Right lobe of liver (tissue), 6 donors: ENCODE measurements around the gene KIZ. TPM values are rescaled to one million over a fixed set of nuclear protein-coding genes. Genes with fewer than 3 reads are reported as not detected.
"Not testable (repeated sequence)": the region's sequence is repeated elsewhere in the genome, so short reads cannot be mapped to it uniquely, and the experiment has no call there.

ENCODE experiments used
- ATAC-seq, 4 donors: fragments of 200-7000 bp; cut with Tn5 transposase; one replicate each; pipeline ENCODE4 v1.9.1; 2020; ENCODE audit warnings: mild to moderate bottlenecking in 4 of 4, moderate library complexity in 4 of 4
- DNase-seq, 3 donors: peaks; one replicate each; pipeline ENCODE4 v3.0.0-alpha.2; 2020
- H3K27ac ChIP-seq, 3 donors: fragments of 200-600 bp; one replicate each; pipeline ENCODE4 v1.8.0; 2022
- H3K27me3 ChIP-seq, 2 donors: fragments of 200-600 bp; one replicate each; pipeline ENCODE4 v1.8.0; 2022
- H3K36me3 ChIP-seq, 4 donors: fragments of 200-600 bp; sonication (generic) in 1 of 4; one replicate each; pipeline versions ENCODE4 v1.5.1 to v1.8.0; 2017 to 2022; ENCODE audit warnings: control low read depth in 1 of 4
- H3K4me1 ChIP-seq, 4 donors: fragments of 200-600 bp; sonication (generic) in 1 of 4; one replicate each; pipeline versions ENCODE4 v1.5.1 to v1.8.0; 2017 to 2022; ENCODE audit warnings: control low read depth in 1 of 4
- H3K4me3 ChIP-seq, 3 donors: fragments of 200-600 bp; one replicate each; pipeline ENCODE4 v1.8.0; 2022
- H3K9me3 ChIP-seq, 4 donors: fragments of 200-600 bp; sonication (generic) in 1 of 4; one replicate each; pipeline versions ENCODE4 v1.5.1 to v1.8.0; 2017 to 2022; ENCODE audit warnings: control low read depth in 1 of 4
- POLR2A ChIP-seq: fragments of 450-650 bp; IDR thresholded peaks from one replicate; pipeline ENCODE4 v1.6.1; 2017; ENCODE audit warnings: antibody characterized with exemption, mild to moderate bottlenecking
- WGBS: methylation state at CpG from one replicate; pipeline ENCODE4 v1.1.6; 2018; ENCODE audit warnings: low coverage, low lambda C conversion rate; ENCODE audit not compliant: insufficient coverage; ENCODE audit errors: missing lambda C conversion rate; 5-methylcytosine and 5-hydroxymethylcytosine counted together
- intact Hi-C, 2 donors: fragments of 100-400 bp; cut with DNase I; formaldehyde crosslinking; loops; one replicate each; pipeline versions ENCODE4 v1.11.2 to v1.14.1; 2022
- total RNA-seq, 6 experiments: library from RNA; depleted of rRNA in 2 of 6; stranded (reverse); fragments of >200 nt in 2 of 6; fragmentation: NEBNext Ultra II Directional in 3 of 6; extraction: Animal tissue kit (Norgen Biotek cat#: 25700) in 3 of 6; gene quantifications; one replicate each; pipeline versions ENCODE4 v1.1.0 to v1.2.4, GENCODE V29; 2016 to 2023
- TF ChIP-seq, protein P1 (sequence below), 4 donors: fragments of 200-600 bp in 3 of 4; fragments of 450-650 bp in 1 of 4; IDR thresholded peaks; one replicate each; pipeline versions ENCODE4 v1.5.1 to v1.8.0; 2016 to 2022; ENCODE audit warnings: antibody characterized with exemption in 4 of 4, mild to moderate bottlenecking in 2 of 4
- donor health status: DM: no; HTN: yes; CAD: no.
- donor health status: DM: no; HTN: no; CAD: no.
- donor health status: DM: no; HTN: no; CAD: no.
- donor health status: DM: no; HTN: yes; CAD: no.
- donor health status: DM: no; HTN: yes; CAD: no.

KIZ gene
- total RNA-seq, 6 experiments from 2014 or later = 5.1 to 11.5 (median 7.4) TPM

DNA sequence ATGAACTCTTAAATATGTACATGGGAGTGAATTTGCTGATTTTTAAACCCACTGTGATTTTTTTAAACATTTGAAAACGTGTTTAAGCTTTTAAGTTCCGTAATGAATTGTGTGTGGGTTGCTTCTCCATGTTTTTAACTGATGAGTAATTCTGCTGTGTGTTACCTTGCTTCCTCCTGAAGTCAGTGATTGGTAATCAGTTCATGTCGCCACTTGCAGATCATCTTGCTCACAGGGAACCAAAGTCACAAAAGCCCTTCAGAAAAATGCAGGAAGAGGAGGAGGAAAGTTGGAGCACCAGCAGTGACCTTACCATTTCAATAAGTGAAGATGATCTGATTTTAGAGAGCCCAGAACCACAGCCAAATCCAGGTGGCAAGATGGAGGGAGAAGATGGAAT lies 36.7 kb downstream of the KIZ start:
- intact Hi-C loops = no loop called here
- Histone ChIP-seq H3K36me3 (peaks cover 0 to 4% (median 0%) of the 10 kb centered on the region in 4 donors), H3K27me3 (no peaks in the 10 kb centered on the region), H3K4me3 (no peak overlapping the region), H3K9me3 (no peaks in the 10 kb centered on the region), H3K4me1 (no peaks in the 10 kb centered on the region), H3K27ac (no peak overlapping the region)
- ATAC-seq = no peak
- 83% methylated on average over 3 of the region's 3 CpGs for WGBS
- TF ChIP-seq, protein P1, sequence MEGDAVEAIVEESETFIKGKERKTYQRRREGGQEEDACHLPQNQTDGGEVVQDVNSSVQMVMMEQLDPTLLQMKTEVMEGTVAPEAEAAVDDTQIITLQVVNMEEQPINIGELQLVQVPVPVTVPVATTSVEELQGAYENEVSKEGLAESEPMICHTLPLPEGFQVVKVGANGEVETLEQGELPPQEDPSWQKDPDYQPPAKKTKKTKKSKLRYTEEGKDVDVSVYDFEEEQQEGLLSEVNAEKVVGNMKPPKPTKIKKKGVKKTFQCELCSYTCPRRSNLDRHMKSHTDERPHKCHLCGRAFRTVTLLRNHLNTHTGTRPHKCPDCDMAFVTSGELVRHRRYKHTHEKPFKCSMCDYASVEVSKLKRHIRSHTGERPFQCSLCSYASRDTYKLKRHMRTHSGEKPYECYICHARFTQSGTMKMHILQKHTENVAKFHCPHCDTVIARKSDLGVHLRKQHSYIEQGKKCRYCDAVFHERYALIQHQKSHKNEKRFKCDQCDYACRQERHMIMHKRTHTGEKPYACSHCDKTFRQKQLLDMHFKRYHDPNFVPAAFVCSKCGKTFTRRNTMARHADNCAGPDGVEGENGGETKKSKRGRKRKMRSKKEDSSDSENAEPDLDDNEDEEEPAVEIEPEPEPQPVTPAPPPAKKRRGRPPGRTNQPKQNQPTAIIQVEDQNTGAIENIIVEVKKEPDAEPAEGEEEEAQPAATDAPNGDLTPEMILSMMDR (IDR thresholded peaks at IDR 0.05) = no peak
- TF ChIP-seq POLR2A = no peak
- DNase-seq = no peak

DNA sequence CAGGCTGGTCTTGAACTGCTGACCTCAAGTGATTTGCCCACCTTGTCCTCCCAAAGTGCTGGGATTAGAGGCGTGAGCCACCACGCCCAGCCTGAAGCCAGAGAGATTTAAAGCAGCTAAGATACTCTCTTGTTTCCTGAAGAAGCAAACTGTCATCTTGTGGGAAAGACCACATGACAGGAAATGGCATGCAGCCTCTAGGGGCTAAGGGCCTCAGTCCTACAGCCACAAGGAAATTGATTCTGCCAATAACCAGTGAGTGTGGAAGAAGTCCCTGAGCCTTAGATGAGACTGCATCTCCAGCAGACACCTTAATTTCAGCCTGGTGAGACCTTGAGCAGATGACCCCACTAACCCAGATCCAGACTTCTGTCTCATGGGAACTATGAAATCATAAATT lies 40.9 kb downstream of the KIZ start:
- intact Hi-C loops = no loop called here
- 77% methylated on average over 2 of the region's 2 CpGs for WGBS
- Histone ChIP-seq H3K36me3 (peaks cover 0 to 4% (median 0%) of the 10 kb centered on the region in 4 donors), H3K4me3 (no peak overlapping the region), H3K27me3 (no peaks in the 10 kb centered on the region), H3K4me1 (no peaks in the 10 kb centered on the region), H3K9me3 (no peaks in the 10 kb centered on the region), H3K27ac (no peak overlapping the region)
- TF ChIP-seq, protein P1 (IDR thresholded peaks at IDR 0.05) = no peak
- no peak for TF ChIP-seq POLR2A
- no peak for ATAC-seq
- DNase-seq = no peak

DNA sequence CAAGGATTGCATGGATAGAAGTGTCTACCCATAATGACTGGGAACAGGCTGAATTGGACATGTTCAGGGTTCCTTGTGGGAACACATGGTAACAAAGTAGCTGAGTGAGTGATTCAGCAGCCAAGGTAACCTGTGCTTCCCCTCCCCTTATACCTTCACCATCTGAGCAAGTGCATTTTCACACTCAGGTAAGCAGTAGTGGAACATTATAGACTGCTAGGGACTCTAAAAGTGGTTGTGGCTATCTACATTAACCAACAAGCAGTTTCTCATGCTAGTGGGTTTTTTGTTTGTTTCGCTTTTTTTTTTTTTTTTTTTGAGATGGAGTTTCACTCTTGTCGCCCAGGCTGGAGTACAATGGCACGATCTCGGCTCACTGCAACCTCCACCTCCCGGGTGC lies 41.4 kb downstream of the KIZ start:
- intact Hi-C loops = no loop called here
- H3K4me1 ChIP-seq = no peaks in the 10 kb centered on the region
- WGBS = 70% methylated on average over 3 of the region's 5 CpGs
- H3K4me3 ChIP-seq = no peak overlapping the region
- TF ChIP-seq POLR2A = no peak
- TF ChIP-seq, protein P1 (IDR thresholded peaks at IDR 0.05) = no peak
- no peak overlapping the region for H3K27ac ChIP-seq
- DNase-seq = no peak
- no peak for ATAC-seq
- no peaks in the 10 kb centered on the region for H3K9me3 ChIP-seq
- H3K36me3 ChIP-seq = peaks cover 0 to 4% (median 0%) of the 10 kb centered on the region in 4 donors
- no peaks in the 10 kb centered on the region for H3K27me3 ChIP-seq

DNA sequence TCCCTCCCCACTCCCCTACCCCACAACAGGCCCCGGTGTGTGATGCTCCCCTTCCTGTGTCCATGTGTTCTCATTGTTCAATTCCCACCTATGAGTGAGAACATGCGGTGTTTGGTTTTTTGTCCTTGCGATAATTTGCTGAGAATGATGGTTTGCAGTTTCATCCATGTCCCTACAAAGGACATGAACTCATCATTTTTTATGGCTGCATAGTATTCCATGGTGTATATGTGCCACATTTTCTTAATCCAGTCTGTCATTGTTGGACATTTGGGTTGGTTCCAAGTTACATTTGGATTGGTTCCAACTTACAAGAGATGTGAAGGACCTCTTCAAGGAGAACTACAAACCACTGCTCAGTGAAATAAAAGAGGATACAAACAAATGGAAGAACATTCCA lies 42.2 kb downstream of the KIZ start:
- H3K4me3 ChIP-seq, ATAC-seq, H3K4me1 ChIP-seq, H3K9me3 ChIP-seq, H3K27ac ChIP-seq, DNase-seq, intact Hi-C loops, H3K36me3 ChIP-seq, H3K27me3 ChIP-seq: not testable (repeated sequence)
- WGBS = 83% methylated on average over 1 of the region's 3 CpGs

DNA sequence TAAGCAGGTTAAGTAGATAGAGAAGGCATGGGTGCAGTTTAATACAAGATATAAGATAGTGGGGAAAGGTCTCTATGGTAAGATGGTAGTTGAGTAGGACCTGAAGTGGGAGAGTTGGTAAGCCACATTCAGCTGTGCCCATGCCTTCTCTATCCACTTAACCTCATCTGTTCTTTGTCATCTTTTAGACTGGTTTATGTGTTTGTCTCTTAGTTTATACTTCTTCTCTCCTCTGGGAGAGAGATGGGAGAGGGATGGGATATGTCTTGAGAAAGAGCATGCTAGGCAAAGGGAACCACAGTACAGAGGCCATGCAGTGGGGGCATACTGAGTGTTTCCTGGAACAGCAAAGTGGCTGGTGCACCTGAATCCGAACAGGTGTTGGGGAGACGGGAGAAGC lies 46.7 kb downstream of the KIZ start:
- Histone ChIP-seq H3K9me3 (no peaks in the 10 kb centered on the region), H3K36me3 (no peaks in the 10 kb centered on the region), H3K27me3 (no peaks in the 10 kb centered on the region), H3K4me3 (no peak overlapping the region), H3K27ac (no peak overlapping the region), H3K4me1 (no peaks in the 10 kb centered on the region)
- ATAC-seq = no peak
- DNase-seq = no peak
- TF ChIP-seq, protein P1 (IDR thresholded peaks at IDR 0.05) = no peak
- TF ChIP-seq POLR2A = no peak
- intact Hi-C loops = no loop called here
- 100% methylated on average over 2 of the region's 2 CpGs for WGBS
